Stomach (tissue), 9 donors: ENCODE measurements around the gene ALDH16A1. TPM values are rescaled to one million over a fixed set of nuclear protein-coding genes. Genes with fewer than 3 reads are reported as not detected.
A peak's percentile ranks its signal among the peaks of the same experiment; 100 is the strongest.

ENCODE experiments used
- DNase-seq, 2 donors: peaks; one replicate each; pipeline versions ENCODE4 v3.0.0 to v3.0.0-alpha.2; 2013 to 2019
- H3K27ac ChIP-seq, 5 donors: fragments of 200-600 bp in 4 of 5; sonication (generic) in 4 of 5; one replicate each; pipeline ENCODE4 v1.5.1; 2013 to 2019; ENCODE audit warnings: mild to moderate bottlenecking in 1 of 5, moderate library complexity in 1 of 5
- H3K27me3 ChIP-seq, 3 donors: fragments of 200-600 bp; sonication (generic); one replicate each; pipeline ENCODE4 v1.5.1; 2017 to 2019; ENCODE audit warnings: mixed run types in 1 of 3
- H3K36me3 ChIP-seq, 4 donors: fragments of 200-600 bp; sonication (generic); 1 replicate in 3 of 4; 2 replicates in 1 of 4; pipeline ENCODE4 v1.5.1; 2016 to 2019
- H3K4me1 ChIP-seq, 4 donors: fragments of 200-600 bp; sonication (generic); one replicate each; pipeline ENCODE4 v1.5.1; 2016 to 2019
- H3K4me3 ChIP-seq, 4 donors: fragments of 200-600 bp; sonication (generic) in 3 of 4; one replicate each; pipeline ENCODE4 v1.5.1; 2016 to 2019; ENCODE audit warnings: mild to moderate bottlenecking in 1 of 4
- H3K9me3 ChIP-seq, 4 donors: fragments of 200-600 bp; sonication (generic); one replicate each; pipeline ENCODE4 v1.5.1; 2016 to 2019
- CTCF ChIP-seq, 7 experiments: fragments of 450-650 bp in 4 of 7; fragments of 200-600 bp in 3 of 7; sonication (generic) in 3 of 7; IDR thresholded peaks; one replicate each; pipeline ENCODE4 v1.5.1; 2016 to 2019; ENCODE audit warnings: antibody characterized with exemption in 7 of 7, control low read depth in 2 of 7, mild to moderate bottlenecking in 1 of 7
- EP300 ChIP-seq: sonication (generic); formaldehyde crosslinking; IDR thresholded peaks from one replicate; pipeline ENCODE4 v1.6.1; 2017; ENCODE audit warnings: antibody characterized with exemption
- POLR2A ChIP-seq, 4 donors: fragments of 450-650 bp; IDR thresholded peaks; one replicate each; pipeline ENCODE4 v1.6.1; 2016; ENCODE audit warnings: antibody characterized with exemption in 4 of 4, control low read depth in 2 of 4, mild to moderate bottlenecking in 1 of 4, moderate library complexity in 1 of 4
- POLR2AphosphoS5 ChIP-seq, 3 donors: sonication (generic); formaldehyde crosslinking; IDR thresholded peaks; one replicate each; pipeline ENCODE4 v1.6.1; 2016; ENCODE audit warnings: antibody characterized with exemption in 3 of 3
- WGBS, 5 donors: extraction: QIAGEN DNeasy Blood & Tissue Kit in 3 of 5; methylation state at CpG; one replicate each; pipeline versions ENCODE4 v1.1.5 to v1.1.7; 2013 to 2018; 5-methylcytosine and 5-hydroxymethylcytosine counted together
- intact Hi-C: fragments of 100-400 bp; cut with DNase I; formaldehyde crosslinking; loops from one replicate; pipeline ENCODE4 v1.15.1; 2023; ENCODE audit warnings: low total_unique reads
- polyA plus RNA-seq, 3 donors: library from polyadenylated mRNA; stranded (reverse); fragments of 200-250 nt; gene quantifications; one replicate each; pipeline ENCODE4 v1.2.3, GENCODE V29; 2013
- total RNA-seq, 5 donors: library from RNA; depleted of rRNA; stranded (reverse); fragments of >200 nt; gene quantifications; one replicate each; pipeline versions ENCODE4 v1.1.0 to v1.2.3, GENCODE V29; 2014 to 2016
- donor health status: healthy with polysubstance abuse.
- donor health status: Bipolar disorder and iron deficiency.
- donor health status: healthy.

ALDH16A1 gene
- total and polyA plus RNA-seq, 8 donors: 27.9 to 198 (median 42.5) TPM

- TF ChIP-seq EP300 (no peak), POLR2AphosphoS5 (IDR thresholded peaks at IDR 0.05) (no peak), POLR2A (IDR thresholded peaks at IDR 0.05) (no peak), CTCF (IDR thresholded peaks at IDR 0.05) (no peak)
- WGBS, 5 donors: 9 to 15% (median 13%) methylated on average over 22 to 29 of the region's 29 CpGs
- peaks cover 11 to 27% (median 22%) of the 10 kb centered on the region in 4 donors for H3K4me1 ChIP-seq
- intact Hi-C loops: no loop called here
- H3K27ac ChIP-seq: no peak overlapping the region
- peak overlapping the region in 3 of 4 donors; percentile 7 to 28 (median 14) for H3K4me3 ChIP-seq
- DNase-seq: no peak
- H3K36me3 ChIP-seq: no peaks in the 10 kb centered on the region
- no peaks in the 10 kb centered on the region for H3K9me3 ChIP-seq
- H3K27me3 ChIP-seq: peaks cover 49 to 100% (median 99%) of the 10 kb centered on the region in 3 donors
Observed at GRCh38 chr19:49428547-49429451, 24.2 kb upstream of the ALDH16A1 start.

- whole genome bisulfite sequencing, 5 donors: 58 to 73% (median 68%) methylated on average over 7 to 9 of the region's 9 CpGs
- intact Hi-C loops: loop anchor here (5.0 kb wide), 1 partner anchor 33 kb away; no protein-coding TSS in a partner anchor
- Histone ChIP-seq H3K4me1 (peaks cover 11 to 24% (median 21%) of the 10 kb centered on the region in 4 donors), H3K27me3 (peaks cover 56 to 100% (median 100%) of the 10 kb centered on the region in 3 donors), H3K27ac (no peak overlapping the region), H3K9me3 (no peaks in the 10 kb centered on the region), H3K36me3 (no peaks in the 10 kb centered on the region), H3K4me3 (no peak overlapping the region)
- TF ChIP-seq POLR2A (IDR thresholded peaks at IDR 0.05): no peak
- no peak for TF ChIP-seq EP300
- no peak for TF ChIP-seq POLR2AphosphoS5 (IDR thresholded peaks at IDR 0.05)
- TF ChIP-seq CTCF (IDR thresholded peaks at IDR 0.05): no peak
- no peak for DNase-seq
Observed at GRCh38 chr19:49430172-49430677, 22.8 kb upstream of the ALDH16A1 start.

- peaks cover 11 to 24% (median 21%) of the 10 kb centered on the region in 4 donors for H3K4me1 ChIP-seq
Observed at GRCh38 chr19:49430678-49431329, 22.2 kb upstream of the ALDH16A1 start.

GRCh38 chr19:49431330-49431749 lies 21.7 kb upstream of the ALDH16A1 start:
- peaks cover 11 to 25% (median 22%) of the 10 kb centered on the region in 4 donors for H3K4me1 ChIP-seq
- no peak for TF ChIP-seq POLR2AphosphoS5 (IDR thresholded peaks at IDR 0.05)
- no peak for TF ChIP-seq CTCF (IDR thresholded peaks at IDR 0.05)
- no peak for TF ChIP-seq EP300
- no peak for TF ChIP-seq POLR2A (IDR thresholded peaks at IDR 0.05)
- no peak overlapping the region for H3K4me3 ChIP-seq
- H3K36me3 ChIP-seq: no peaks in the 10 kb centered on the region
- DNase-seq: no peak
- no peaks in the 10 kb centered on the region for H3K9me3 ChIP-seq
- H3K27ac ChIP-seq: no peak overlapping the region
- intact Hi-C loops: loop anchor here (5.0 kb wide), 1 partner anchor 34 kb away; no protein-coding TSS in a partner anchor
- 40 to 54% (median 44%) methylated on average over 22 to 29 of the region's 29 CpGs for WGBS, 5 donors
- H3K27me3 ChIP-seq: peaks cover 50 to 100% (median 100%) of the 10 kb centered on the region in 3 donors

More at GRCh38 chr19:49430678-49431329, 22.2 kb upstream of the ALDH16A1 start:
- TF ChIP-seq POLR2A (IDR thresholded peaks at IDR 0.05): no peak
- no peak overlapping the region for H3K4me3 ChIP-seq
- H3K27me3 ChIP-seq: peaks cover 55 to 100% (median 100%) of the 10 kb centered on the region in 3 donors
- H3K27ac ChIP-seq: no peak overlapping the region
- no peaks in the 10 kb centered on the region for H3K36me3 ChIP-seq
- no peaks in the 10 kb centered on the region for H3K9me3 ChIP-seq
- no peak for DNase-seq
- whole genome bisulfite sequencing, 5 donors: 60 to 69% (median 64%) methylated on average over 27 to 28 of the region's 28 CpGs
- intact Hi-C loops: loop anchor here (5.0 kb wide), 1 partner anchor 34 kb away; no protein-coding TSS in a partner anchor
